HG03469 (cell line): ENCODE measurements around the gene GOLM1.
"Not testable (repeated sequence)": the region's sequence is repeated elsewhere in the genome, so short reads cannot be mapped to it uniquely, and the experiment has no call there.

Source experiments
- ATAC-seq: cut with Tn5 transposase; IDR thresholded peaks from one replicate; pipeline ENCODE4 v1.9.1; 2021; ENCODE audit warnings: mild to moderate bottlenecking, moderate library complexity, moderate number of reproducible peaks; ENCODE audit not compliant: unreplicated experiment

GOLM1 gene

GRCh38 chr9:86091477-86091876 lies 7.9 kb downstream of the GOLM1 start:
- no peak for ATAC-seq

- no peak for ATAC-seq
Measured at GRCh38 chr9:86082870-86083269, 16.5 kb downstream of the GOLM1 start.

- ATAC-seq: no peak
Measured at GRCh38 chr9:86079865-86080469, 19.4 kb downstream of the GOLM1 start.

- no peak for ATAC-seq
Measured at GRCh38 chr9:86079421-86079831, 19.9 kb downstream of the GOLM1 start.

- no peak for ATAC-seq
Measured at GRCh38 chr9:86078731-86079130, 20.6 kb downstream of the GOLM1 start.

- ATAC-seq: no peak
Measured at GRCh38 chr9:86077276-86077675, 22.1 kb downstream of the GOLM1 start.

- no peak for ATAC-seq
Measured at GRCh38 chr9:86075132-86076109, 23.9 kb downstream of the GOLM1 start.

- no peak for ATAC-seq
Measured at GRCh38 chr9:86073839-86074238, 25.5 kb downstream of the GOLM1 start.

- no peak for ATAC-seq
Measured at GRCh38 chr9:86072394-86072877, 26.9 kb downstream of the GOLM1 start.

- ATAC-seq: no peak
Measured at GRCh38 chr9:86069206-86069869, 30.0 kb downstream of the GOLM1 start.

- ATAC-seq: no peak
Measured at GRCh38 chr9:86064220-86064619, 35.1 kb downstream of the GOLM1 start.

GRCh38 chr9:86062845-86063693 lies 36.3 kb downstream of the GOLM1 start:
- ATAC-seq: no peak

- ATAC-seq: no peak
Measured at GRCh38 chr9:86061972-86062739, 37.2 kb downstream of the GOLM1 start.

GRCh38 chr9:86057491-86057890 lies 41.9 kb downstream of the GOLM1 start:
- no peak for ATAC-seq

- ATAC-seq: no peak
Measured at GRCh38 chr9:86054695-86055094, 44.7 kb downstream of the GOLM1 start.

GRCh38 chr9:86052556-86053468 lies 46.5 kb downstream of the GOLM1 start:
- no peak for ATAC-seq

GRCh38 chr9:86048018-86048742 lies 51.2 kb downstream of the GOLM1 start:
- not testable (repeated sequence) for ATAC-seq

GRCh38 chr9:86047361-86047760 lies 52.0 kb downstream of the GOLM1 start:
- no peak for ATAC-seq
